Measurements from ENCODE around the gene C1orf159. TPM values are rescaled to one million over a fixed set of nuclear protein-coding genes. Genes with fewer than 3 reads are reported as not detected.

Gene C1orf159
- 8.0 and 10.2 TPM in 2 replicates for total RNA-seq

GRCh38 chr1:1115786-1116700 lies at the start of gene C1orf159:
Gene C1orf159, minus strand, starts transcription at chr1:1116089. Its CDS starts 24,546 bp downstream, at chr1:1091543.

GRCh38 chr1:1073743-1074587 lies 41.9 kb downstream of the C1orf159 start, which contains the start of gene RNF223:
Gene RNF223, minus strand, starts transcription at chr1:1074306. Its CDS starts 1,740 bp downstream, at chr1:1072566.

Other genes starting within 250 kb of the C1orf159 start
- gene SAMD11, start 192.2 kb downstream of the C1orf159 start, total RNA-seq, result 0.48 and 0.64 TPM in 2 replicates
- 103 and 146 TPM in 2 replicates for gene NOC2L, start 156.8 kb downstream of the C1orf159 start, total RNA-seq
- 6.8 and 11.6 TPM in 2 replicates for gene KLHL17, start 155.5 kb downstream of the C1orf159 start, total RNA-seq
- 3.6 and 9.2 TPM in 2 replicates for gene PLEKHN1, start 149.6 kb downstream of the C1orf159 start, total RNA-seq
- not detected in 2 replicates for gene PERM1, start 134.0 kb downstream of the C1orf159 start, total RNA-seq
- 62.2 and 126 TPM in 2 replicates for gene HES4, start 116.0 kb downstream of the C1orf159 start, total RNA-seq
- gene ISG15, start 102.6 kb downstream of the C1orf159 start, total RNA-seq, result 43.3 and 86.5 TPM in 2 replicates
- 187 and 236 TPM in 2 replicates for gene AGRN, start 96.0 kb downstream of the C1orf159 start, total RNA-seq
- 3.8 and 5.1 TPM in 2 replicates for gene RNF223, start 41.8 kb downstream of the C1orf159 start, total RNA-seq
- gene TTLL10, start 57.8 kb upstream of the C1orf159 start, total RNA-seq, result not detected in 2 replicates
- gene TNFRSF18, start 90.5 kb upstream of the C1orf159 start, total RNA-seq, result 0.64 and 1.9 TPM in 2 replicates
- not detected in 2 replicates for gene TNFRSF4, start 98.1 kb upstream of the C1orf159 start, total RNA-seq
- gene SDF4, start 115.9 kb upstream of the C1orf159 start, total RNA-seq, result 73.1 and 76.6 TPM in 2 replicates
- 28.8 and 37.8 TPM in 2 replicates for gene B3GALT6, start 116.1 kb upstream of the C1orf159 start, total RNA-seq
- 1.9 and 2.4 TPM in 2 replicates for gene C1QTNF12, start 130.6 kb upstream of the C1orf159 start, total RNA-seq
- gene UBE2J2, start 157.8 kb upstream of the C1orf159 start, total RNA-seq, result 45.2 and 48.0 TPM in 2 replicates
- gene SCNN1D, start 164.3 kb upstream of the C1orf159 start, total RNA-seq, result 0.21 and 0.96 TPM in 2 replicates
- gene ACAP3, start 191.8 kb upstream of the C1orf159 start, total RNA-seq, result 35.0 and 38.1 TPM in 2 replicates
- gene PUSL1, start 192.5 kb upstream of the C1orf159 start, total RNA-seq, result 25.1 and 36.7 TPM in 2 replicates
- 53.9 and 67.0 TPM in 2 replicates for gene INTS11, start 208.6 kb upstream of the C1orf159 start, total RNA-seq
- gene CPTP, start 208.7 kb upstream of the C1orf159 start, total RNA-seq, result 17.1 and 23.1 TPM in 2 replicates
- gene TAS1R3, start 215.2 kb upstream of the C1orf159 start, total RNA-seq, result 0.21 TPM in 1 of 2 replicates, not detected in the other
- 262 and 265 TPM in 2 replicates for gene DVL1, start 233.3 kb upstream of the C1orf159 start, total RNA-seq
- gene MXRA8, start 242.5 kb upstream of the C1orf159 start, total RNA-seq, result 2.8 and 12.0 TPM in 2 replicates

Data from tracheal epithelial cell (primary cell).